Ovary (tissue), 9 donors: ENCODE measurements around the gene NR5A1. TPM values are rescaled to one million over a fixed set of nuclear protein-coding genes. Genes with fewer than 3 reads are reported as not detected.

Experiments used
- DNase-seq, 5 donors: peaks; one replicate each; pipeline ENCODE4 v3.0.0-alpha.2; 2019 to 2020
- H3K27ac ChIP-seq, 2 donors: fragments of 200-600 bp; one replicate each; pipeline versions ENCODE4 v1.5.1 to v1.8.0; 2019 to 2022
- H3K27me3 ChIP-seq: fragments of 200-600 bp; one replicate; pipeline ENCODE4 v1.8.0; 2022
- H3K36me3 ChIP-seq: fragments of 200-600 bp; sonication (generic); one replicate; pipeline ENCODE4 v1.5.1; 2019
- H3K4me1 ChIP-seq: one replicate; pipeline ENCODE4 v1.8.1; 2013; ENCODE audit warnings: mild to moderate bottlenecking, moderate library complexity; ENCODE audit not compliant: insufficient read depth
- H3K4me3 ChIP-seq: fragments of 200-600 bp; sonication (generic); one replicate; pipeline ENCODE4 v1.5.1; 2017
- H3K9me3 ChIP-seq, 2 donors: fragments of 200-600 bp in 1 of 2; sonication (generic) in 1 of 2; one replicate each; pipeline versions ENCODE4 v1.5.1 to v1.8.1; 2013 to 2019; ENCODE audit warnings: mild to moderate bottlenecking in 1 of 2, moderate library complexity in 1 of 2
- EP300 ChIP-seq: sonication (generic); formaldehyde crosslinking; IDR thresholded peaks from one replicate; pipeline ENCODE4 v1.6.1; 2017; ENCODE audit warnings: antibody characterized with exemption
- POLR2A ChIP-seq: fragments of 450-650 bp; IDR thresholded peaks from one replicate; pipeline ENCODE4 v1.6.1; 2017; ENCODE audit warnings: antibody characterized with exemption, mild to moderate bottlenecking, moderate library complexity
- WGBS, 3 donors: extraction: QIAGEN DNeasy Blood & Tissue Kit in 1 of 3; methylation state at CpG; one replicate each; pipeline versions ENCODE4 v1.1.5 to v1.1.7; 2013 to 2017; 5-methylcytosine and 5-hydroxymethylcytosine counted together
- intact Hi-C, 4 donors: fragments of 100-400 bp; cut with DNase I; formaldehyde crosslinking; loops; one replicate each; pipeline versions ENCODE4 v1.11.0 to v1.15.1; 2022 to 2023
- polyA plus RNA-seq, 2 donors: library from polyadenylated mRNA; stranded (reverse); fragments of 200-250 nt in 1 of 2; fragments of 350-450 nt in 1 of 2; fragmentation: Illumina TruSeq in 1 of 2; extraction: RNeasy Lipid Tissue Mini Kit (QIAGEN cat#74804) in 1 of 2; gene quantifications; one replicate each; pipeline ENCODE4 v1.2.3, GENCODE V29; 2013 to 2014
- total RNA-seq, 7 donors: library from RNA; depleted of rRNA in 2 of 7; stranded (reverse); fragments of >200 nt in 2 of 7; fragmentation: NEBNext Ultra II Directional in 3 of 7; extraction: Animal tissue kit (Norgen Biotek cat#: 25700) in 3 of 7; gene quantifications; one replicate each; pipeline versions ENCODE4 v1.1.0 to v1.2.4, GENCODE V29; 2016 to 2023
- TF ChIP-seq, protein P1 (sequence below), 3 donors: fragments of 450-650 bp in 2 of 3; fragments of 200-600 bp in 1 of 3; IDR thresholded peaks; one replicate each; pipeline versions ENCODE4 v1.5.1 to v1.8.0; 2016 to 2022; ENCODE audit warnings: antibody characterized with exemption in 3 of 3, mild to moderate bottlenecking in 1 of 3
- donor health status: DM: no; HTN: no; CAD: no; lungs with moderate emphysema.
- donor health status: DM: no; HTN: no; CAD: no.
- donor health status: Bipolar disorder and iron deficiency.
- donor health status: DM: yes; HTN: yes; CAD: no.
- donor health status: DM: no; HTN: no; CAD: no.
- donor health status: DM: yes; HTN: yes; CAD: no.

The NR5A1 gene
- total and polyA plus RNA-seq, 9 donors = 14.7 to 73.6 (median 50.2) TPM

DNA sequence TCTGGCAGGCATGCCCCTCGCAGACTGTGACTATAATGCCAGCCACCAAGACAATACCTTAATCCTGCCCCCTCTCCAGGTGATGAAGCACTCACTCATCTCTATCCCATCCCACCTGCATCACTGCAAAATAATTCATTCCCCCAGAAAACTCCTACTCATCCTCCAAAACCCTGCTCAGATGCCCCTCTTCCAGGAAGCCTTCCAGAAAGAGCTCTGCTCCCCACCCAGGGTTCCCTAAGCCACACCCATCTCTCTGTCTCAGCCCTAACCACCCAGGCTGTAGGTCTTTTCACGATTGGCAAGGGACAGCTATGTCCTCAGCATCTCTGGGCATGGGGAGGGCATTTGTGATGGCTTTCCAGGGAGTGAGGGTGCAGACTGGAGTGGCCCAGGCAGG lies 17.2 kb downstream of the NR5A1 start:
- Histone ChIP-seq H3K4me1 (no peaks in the 10 kb centered on the region), H3K27ac (no peak overlapping the region), H3K27me3 (no peaks in the 10 kb centered on the region), H3K9me3 (no peaks in the 10 kb centered on the region), H3K4me3 (no peak overlapping the region), H3K36me3 (no peaks in the 10 kb centered on the region)
- TF ChIP-seq POLR2A (no peak), EP300 (no peak)
- TF ChIP-seq, protein P1, sequence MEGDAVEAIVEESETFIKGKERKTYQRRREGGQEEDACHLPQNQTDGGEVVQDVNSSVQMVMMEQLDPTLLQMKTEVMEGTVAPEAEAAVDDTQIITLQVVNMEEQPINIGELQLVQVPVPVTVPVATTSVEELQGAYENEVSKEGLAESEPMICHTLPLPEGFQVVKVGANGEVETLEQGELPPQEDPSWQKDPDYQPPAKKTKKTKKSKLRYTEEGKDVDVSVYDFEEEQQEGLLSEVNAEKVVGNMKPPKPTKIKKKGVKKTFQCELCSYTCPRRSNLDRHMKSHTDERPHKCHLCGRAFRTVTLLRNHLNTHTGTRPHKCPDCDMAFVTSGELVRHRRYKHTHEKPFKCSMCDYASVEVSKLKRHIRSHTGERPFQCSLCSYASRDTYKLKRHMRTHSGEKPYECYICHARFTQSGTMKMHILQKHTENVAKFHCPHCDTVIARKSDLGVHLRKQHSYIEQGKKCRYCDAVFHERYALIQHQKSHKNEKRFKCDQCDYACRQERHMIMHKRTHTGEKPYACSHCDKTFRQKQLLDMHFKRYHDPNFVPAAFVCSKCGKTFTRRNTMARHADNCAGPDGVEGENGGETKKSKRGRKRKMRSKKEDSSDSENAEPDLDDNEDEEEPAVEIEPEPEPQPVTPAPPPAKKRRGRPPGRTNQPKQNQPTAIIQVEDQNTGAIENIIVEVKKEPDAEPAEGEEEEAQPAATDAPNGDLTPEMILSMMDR (IDR thresholded peaks at IDR 0.05) = no peak
- DNase-seq = no peak
- WGBS, 3 donors = 87 to 95% (median 89%) methylated on average over 2 of the region's 2 CpGs
- intact Hi-C loops = no loop called here

GRCh38 chr9:124489222-124489621 lies 18.0 kb downstream of the NR5A1 start:
- TF ChIP-seq, protein P1 (IDR thresholded peaks at IDR 0.05) = no peak
- TF ChIP-seq POLR2A = no peak
- TF ChIP-seq EP300 = no peak
- Histone ChIP-seq H3K27ac (no peak overlapping the region), H3K4me3 (no peak overlapping the region), H3K27me3 (no peaks in the 10 kb centered on the region), H3K9me3 (no peaks in the 10 kb centered on the region), H3K4me1 (no peaks in the 10 kb centered on the region), H3K36me3 (no peaks in the 10 kb centered on the region)
- intact Hi-C loops = no loop called here
- WGBS, 3 donors = 73 to 81% (median 73%) methylated on average over 13 of the region's 13 CpGs
- DNase-seq = no peak

GRCh38 chr9:124488641-124489210 lies 18.5 kb downstream of the NR5A1 start:
- Histone ChIP-seq H3K27ac (no peak overlapping the region), H3K9me3 (no peaks in the 10 kb centered on the region), H3K4me3 (no peak overlapping the region), H3K4me1 (no peaks in the 10 kb centered on the region), H3K27me3 (no peaks in the 10 kb centered on the region), H3K36me3 (no peaks in the 10 kb centered on the region)
- no peak for DNase-seq
- 93 to 99% (median 94%) methylated on average over 8 of the region's 8 CpGs for WGBS, 3 donors
- intact Hi-C loops = no loop called here
- TF ChIP-seq EP300 (no peak), POLR2A (no peak)
- TF ChIP-seq, protein P1 (IDR thresholded peaks at IDR 0.05) = no peak

GRCh38 chr9:124487260-124488182 lies 19.7 kb downstream of the NR5A1 start:
- Histone ChIP-seq H3K4me3 (no peak overlapping the region), H3K4me1 (no peaks in the 10 kb centered on the region), H3K27me3 (no peaks in the 10 kb centered on the region), H3K27ac (no peak overlapping the region), H3K9me3 (no peaks in the 10 kb centered on the region), H3K36me3 (no peaks in the 10 kb centered on the region)
- TF ChIP-seq, protein P1 (IDR thresholded peaks at IDR 0.05) = no peak
- no peak for TF ChIP-seq EP300
- TF ChIP-seq POLR2A = no peak
- DNase-seq = no peak
- WGBS, 3 donors = 78 to 84% (median 80%) methylated on average over 40 of the region's 40 CpGs
- intact Hi-C loops = no loop called here
